ENCODE results near the gene CACNA2D2. TPM values are rescaled to one million over a fixed set of nuclear protein-coding genes. Genes with fewer than 3 reads are reported as not detected.

The CACNA2D2 gene
- total and polyA plus RNA-seq, 9 donors = 0.95 to 8.6 (median 3.8) TPM

DNA sequence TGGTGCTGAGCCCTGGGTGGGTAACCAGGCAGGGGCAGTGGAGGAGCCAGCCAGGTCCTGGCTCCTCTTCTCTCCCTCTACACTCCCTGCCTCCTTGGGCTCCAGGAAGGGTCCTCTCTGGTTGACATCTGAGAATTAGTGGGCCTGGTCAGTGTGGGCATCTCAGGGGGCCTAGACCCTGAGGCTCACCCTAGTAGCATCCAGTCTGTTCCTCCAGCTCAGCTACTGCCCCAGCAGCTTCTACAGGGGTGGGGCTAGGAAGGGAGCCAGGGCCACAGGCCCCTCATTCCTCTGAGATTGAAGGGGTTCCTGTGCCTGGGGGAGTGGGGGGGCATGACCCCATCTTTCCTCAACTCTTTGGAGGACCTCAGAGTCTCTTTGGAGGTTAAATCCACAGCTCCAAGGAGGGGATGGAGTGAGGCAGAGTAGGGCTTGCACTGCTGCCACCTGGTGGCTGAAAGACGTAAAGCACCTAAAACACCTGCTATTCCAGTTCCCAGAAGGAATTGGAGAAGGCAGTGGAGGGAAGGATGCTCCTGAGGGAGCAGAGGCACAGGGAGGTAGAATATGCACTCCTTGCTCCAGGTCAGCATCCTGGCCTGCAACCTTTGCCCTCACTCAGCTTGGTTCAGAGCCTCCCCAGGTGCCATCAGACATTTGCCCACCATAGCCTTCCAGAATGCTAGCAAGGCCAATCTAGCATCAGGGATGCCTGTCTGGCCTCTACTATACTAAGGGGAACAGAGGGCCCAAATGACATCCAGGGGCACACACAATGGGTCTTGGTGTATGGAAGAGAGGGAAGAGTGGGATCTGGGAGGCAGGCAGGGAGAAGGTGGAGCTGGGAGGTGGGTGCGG lies 39.0 kb upstream of the CACNA2D2 start:
- Histone ChIP-seq H3K4me1 (ENCODE audit: insufficient read depth) (no peaks in the 10 kb centered on the region), H3K9me3 (no peaks in the 10 kb centered on the region), H3K4me3 (no peak overlapping the region), H3K27ac (no peak overlapping the region), H3K27me3 (no peaks in the 10 kb centered on the region), H3K36me3 (no peaks in the 10 kb centered on the region)
- peak; percentile 56 to 82 (median 77) for DNase-seq
- intact Hi-C loops (cut with DNase I) = loop anchor here (2.0 to 10.0 kb wide), 5 partner anchors 105 to 195 kb away; partner anchors contain the start of gene ZMYND10 (in 3 of the 4)
- TF ChIP-seq, protein P1, sequence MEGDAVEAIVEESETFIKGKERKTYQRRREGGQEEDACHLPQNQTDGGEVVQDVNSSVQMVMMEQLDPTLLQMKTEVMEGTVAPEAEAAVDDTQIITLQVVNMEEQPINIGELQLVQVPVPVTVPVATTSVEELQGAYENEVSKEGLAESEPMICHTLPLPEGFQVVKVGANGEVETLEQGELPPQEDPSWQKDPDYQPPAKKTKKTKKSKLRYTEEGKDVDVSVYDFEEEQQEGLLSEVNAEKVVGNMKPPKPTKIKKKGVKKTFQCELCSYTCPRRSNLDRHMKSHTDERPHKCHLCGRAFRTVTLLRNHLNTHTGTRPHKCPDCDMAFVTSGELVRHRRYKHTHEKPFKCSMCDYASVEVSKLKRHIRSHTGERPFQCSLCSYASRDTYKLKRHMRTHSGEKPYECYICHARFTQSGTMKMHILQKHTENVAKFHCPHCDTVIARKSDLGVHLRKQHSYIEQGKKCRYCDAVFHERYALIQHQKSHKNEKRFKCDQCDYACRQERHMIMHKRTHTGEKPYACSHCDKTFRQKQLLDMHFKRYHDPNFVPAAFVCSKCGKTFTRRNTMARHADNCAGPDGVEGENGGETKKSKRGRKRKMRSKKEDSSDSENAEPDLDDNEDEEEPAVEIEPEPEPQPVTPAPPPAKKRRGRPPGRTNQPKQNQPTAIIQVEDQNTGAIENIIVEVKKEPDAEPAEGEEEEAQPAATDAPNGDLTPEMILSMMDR (IDR thresholded peaks at IDR 0.05) = peak; percentile 69 to 81 (median 80)
- TF ChIP-seq POLR2A (IDR thresholded peaks at IDR 0.05) = no peak
- WGBS, 3 donors = 45 to 50% (median 47%) methylated on average over 2 of the region's 2 CpGs

- 50 to 57% (median 53%) methylated on average over 18 of the region's 18 CpGs for WGBS, 3 donors
Measured at GRCh38 chr3:50539356-50540286, 36.2 kb upstream of the CACNA2D2 start.

DNA sequence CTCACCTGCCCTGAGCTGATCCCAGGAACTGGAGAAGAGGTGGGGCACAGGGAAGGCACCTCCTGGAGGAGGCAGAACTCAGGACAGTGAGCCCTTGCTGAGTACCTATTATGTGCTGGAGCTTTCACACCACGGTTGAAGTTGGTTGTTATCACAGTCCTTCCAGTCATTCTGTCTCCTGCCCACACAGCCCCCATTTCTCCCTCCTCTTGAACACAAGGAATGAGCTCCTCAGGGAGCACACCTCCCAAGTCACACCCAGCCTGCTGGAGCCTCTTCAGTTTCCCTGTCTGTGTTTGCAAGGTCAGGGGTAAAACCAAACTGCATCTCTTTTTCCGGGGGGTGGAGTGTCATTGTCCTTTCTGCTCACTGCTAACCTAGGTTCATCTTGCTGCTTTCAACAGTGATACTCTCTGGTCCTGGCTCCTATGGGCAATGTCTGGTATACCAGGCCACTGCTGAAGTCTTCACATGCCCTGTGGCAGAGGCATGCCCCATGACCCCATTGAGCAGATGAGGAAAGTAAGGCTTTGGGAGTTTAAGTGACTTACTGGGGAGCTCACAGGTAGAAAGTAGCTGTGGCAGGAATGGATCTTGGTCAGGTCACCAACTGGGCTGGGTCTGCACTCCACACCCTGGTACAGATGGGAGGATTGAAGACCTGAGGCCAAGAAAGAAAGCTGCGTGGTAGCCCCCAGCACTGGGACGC lies 34.1 kb upstream of the CACNA2D2 start:
- intact Hi-C loops (cut with DNase I) = loop anchor here in 1 of 4 donors (10.0 kb wide), 1 partner anchor 163 kb away; no protein-coding TSS in a partner anchor
- Histone ChIP-seq H3K4me1 (ENCODE audit: insufficient read depth) (no peaks in the 10 kb centered on the region), H3K4me3 (no peak overlapping the region), H3K36me3 (no peaks in the 10 kb centered on the region), H3K27ac (no peak overlapping the region), H3K27me3 (no peaks in the 10 kb centered on the region), H3K9me3 (no peaks in the 10 kb centered on the region)
- 62 to 70% (median 66%) methylated on average over 4 of the region's 4 CpGs for WGBS, 3 donors
- no peak for TF ChIP-seq EP300 (IDR thresholded peaks at IDR 0.05)
- TF ChIP-seq, protein P1 (IDR thresholded peaks at IDR 0.05) = no peak
- no peak for TF ChIP-seq POLR2A (IDR thresholded peaks at IDR 0.05)
- DNase-seq = no peak

More at GRCh38 chr3:50539356-50540286, 36.2 kb upstream of the CACNA2D2 start:
- no peak overlapping the region for H3K27ac ChIP-seq
- DNase-seq = no peak
- no peaks in the 10 kb centered on the region for H3K36me3 ChIP-seq
- H3K27me3 ChIP-seq = no peaks in the 10 kb centered on the region
- TF ChIP-seq, protein P1 (IDR thresholded peaks at IDR 0.05) = no peak
- TF ChIP-seq POLR2A (IDR thresholded peaks at IDR 0.05) = no peak
- TF ChIP-seq EP300 (IDR thresholded peaks at IDR 0.05) = no peak
- H3K4me1 ChIP-seq (ENCODE audit: insufficient read depth) = no peaks in the 10 kb centered on the region
- intact Hi-C loops (cut with DNase I) = loop anchor here in 3 of 4 donors (5.0 to 10.0 kb wide), 4 partner anchors 102 to 192 kb away; partner anchors contain the start of gene ZMYND10 (in 3 of the 3)
- H3K9me3 ChIP-seq = no peaks in the 10 kb centered on the region
- no peak overlapping the region for H3K4me3 ChIP-seq
